Measurements from ENCODE around the gene RPL31. TPM values are rescaled to one million over a fixed set of nuclear protein-coding genes. Genes with fewer than 3 reads are reported as not detected.

RPL31 gene
- total RNA-seq, 1 experiment from 2014 or later, result 1,893 TPM

GRCh38 chr2:101012706-101013181, 10.7 kb downstream of the RPL31 start:
- no peaks in the 10 kb centered on the region for H3K4me1 ChIP-seq (ENCODE audit: insufficient read depth, low read length)
- no peak overlapping the region for H4K8ac ChIP-seq (replicated peaks; ENCODE audit: insufficient read length, low read depth, low read length)
- H3K79me2 ChIP-seq (ENCODE audit: insufficient read depth, low read length), result no peaks in the 10 kb centered on the region
- H2AK5ac ChIP-seq (ENCODE audit: insufficient read length, low read length), result no peak overlapping the region
- H3K4me2 ChIP-seq (ENCODE audit: insufficient read depth, insufficient read length, low read length), result no peak overlapping the region
- WGBS (ENCODE audit: extremely low coverage, insufficient read length, low lambda C conversion rate), result no CpG with 5 or more reads among the region's 5 CpGs
- no peak overlapping the region for H2BK5ac ChIP-seq (ENCODE audit: insufficient read length, low read length)
- H3K9ac ChIP-seq (ENCODE audit: extremely low read depth, insufficient read length, low read length), result no peak overlapping the region
- H3K9me3 ChIP-seq (ENCODE audit: control insufficient read depth, low read depth, low read length), result no peaks in the 10 kb centered on the region
- no peak overlapping the region for H4K5ac ChIP-seq (ENCODE audit: insufficient read length, low read depth, low read length)
- no peak overlapping the region for H3K23ac ChIP-seq (ENCODE audit: insufficient read length, low read depth, low read length)
- Mint-ChIP-seq H3K36me3 (ENCODE audit: insufficient read depth in 1 of 3, low read depth in 3 of 3) (peaks cover 38 to 59% (median 55%) of the 10 kb centered on the region in 3 experiments), H3K27me3 (ENCODE audit: low read depth) (no peaks in the 10 kb centered on the region; the same call in 1 of the 2 replicates), H3K27ac (no peak overlapping the region; a peak in 1 of 7 replicates), H3K4me3 (no peak overlapping the region), H3K9me3 (0 out of 5 replicates have a peak, but pooled peaks cover 0 to 2% of the 10 kb centered on the region in 2 experiments), H3K4me1 (peaks cover 6 to 7% of the 10 kb centered on the region in 2 experiments)
- no peaks in the 10 kb centered on the region for H3K23me2 ChIP-seq (ENCODE audit: insufficient read length, low read depth, low read length, poor library complexity, severe bottlenecking)
- no peaks in the 10 kb centered on the region for H4K20me1 ChIP-seq (ENCODE audit: control insufficient read depth, insufficient read depth, insufficient read length)
- no peaks in the 10 kb centered on the region for H3K79me1 ChIP-seq (ENCODE audit: insufficient read depth, low read depth, low read length, poor library complexity, severe bottlenecking)
- no peak overlapping the region for H2BK15ac ChIP-seq (ENCODE audit: low read depth, low read length)
- no peak for DNase-seq
- H3T11ph ChIP-seq (ENCODE audit: low read length), result no peak overlapping the region
- no peaks in the 10 kb centered on the region for H3K27me3 ChIP-seq (ENCODE audit: insufficient read depth, low read length)
- no peak overlapping the region for H3K14ac ChIP-seq (ENCODE audit: insufficient read depth, low read length)
- H2BK20ac ChIP-seq (ENCODE audit: low read depth, low read length, poor library complexity, severe bottlenecking), result no peak overlapping the region
- no peak overlapping the region for H3K4ac ChIP-seq (ENCODE audit: low read depth, low read length)
- H2BK12ac ChIP-seq (ENCODE audit: insufficient read length, low read depth, low read length), result no peak overlapping the region
- H2AFZ ChIP-seq (ENCODE audit: low read length), result no peak overlapping the region
- peak; percentile 80 for TF ChIP-seq CTCF (conservative IDR thresholded peaks at IDR 0.05)
- no peak overlapping the region for H3K27ac ChIP-seq (ENCODE audit: insufficient read length, low read depth, low read length)
- no peak overlapping the region for H3K18ac ChIP-seq (ENCODE audit: insufficient read length, low read depth, low read length)
- H2BK120ac ChIP-seq (ENCODE audit: low read depth, low read length, poor library complexity, severe bottlenecking), result no peak overlapping the region
- H3K56ac ChIP-seq (ENCODE audit: insufficient read length, low read depth, low read length), result no peak overlapping the region
- H4K91ac ChIP-seq (ENCODE audit: insufficient read length, low read depth, low read length), result no peak overlapping the region
